Gastrocnemius medialis (tissue), 4 donors: ENCODE results near the gene CYB561A3.

Source experiments
- POLR2A ChIP-seq, 2 donors: fragments of 450-650 bp; IDR thresholded peaks; one replicate each; pipeline ENCODE4 v1.6.1; 2017; ENCODE audit warnings: antibody characterized with exemption in 2 of 2, mild to moderate bottlenecking in 2 of 2, moderate library complexity in 2 of 2
- TF ChIP-seq, protein P1 (sequence below), 5 experiments: fragments of 450-650 bp in 3 of 5; fragments of 200-600 bp in 2 of 5; sonication (generic) in 2 of 5; IDR thresholded peaks in 4 of 5; conservative IDR thresholded peaks in 1 of 5; 1 replicate in 4 of 5; 2 replicates in 1 of 5; pipeline ENCODE4 v1.5.1; 2016 to 2019; ENCODE audit warnings: antibody characterized with exemption in 5 of 5, mild to moderate bottlenecking in 3 of 5, moderate library complexity in 3 of 5

DNA sequence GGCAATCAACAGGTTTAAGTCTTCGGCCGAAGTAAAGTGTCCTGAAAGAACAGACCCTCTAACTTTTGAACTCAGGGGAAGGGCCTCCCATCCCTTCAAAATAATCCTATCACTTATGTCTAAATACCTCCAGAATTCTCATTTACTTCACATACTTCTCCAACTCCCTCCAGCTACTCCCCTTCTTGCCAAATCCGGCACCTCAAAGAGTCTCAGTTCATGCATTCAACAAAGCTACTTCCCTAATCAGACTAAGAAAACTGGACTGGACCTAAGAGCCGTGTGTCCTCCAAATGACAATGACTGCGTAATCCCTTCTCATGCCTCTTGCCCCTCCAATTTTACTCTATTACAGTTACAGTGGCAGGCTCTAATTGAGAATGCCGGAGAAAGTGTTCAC lies 30.0 kb downstream of the CYB561A3 start:
- TF ChIP-seq, protein P1, sequence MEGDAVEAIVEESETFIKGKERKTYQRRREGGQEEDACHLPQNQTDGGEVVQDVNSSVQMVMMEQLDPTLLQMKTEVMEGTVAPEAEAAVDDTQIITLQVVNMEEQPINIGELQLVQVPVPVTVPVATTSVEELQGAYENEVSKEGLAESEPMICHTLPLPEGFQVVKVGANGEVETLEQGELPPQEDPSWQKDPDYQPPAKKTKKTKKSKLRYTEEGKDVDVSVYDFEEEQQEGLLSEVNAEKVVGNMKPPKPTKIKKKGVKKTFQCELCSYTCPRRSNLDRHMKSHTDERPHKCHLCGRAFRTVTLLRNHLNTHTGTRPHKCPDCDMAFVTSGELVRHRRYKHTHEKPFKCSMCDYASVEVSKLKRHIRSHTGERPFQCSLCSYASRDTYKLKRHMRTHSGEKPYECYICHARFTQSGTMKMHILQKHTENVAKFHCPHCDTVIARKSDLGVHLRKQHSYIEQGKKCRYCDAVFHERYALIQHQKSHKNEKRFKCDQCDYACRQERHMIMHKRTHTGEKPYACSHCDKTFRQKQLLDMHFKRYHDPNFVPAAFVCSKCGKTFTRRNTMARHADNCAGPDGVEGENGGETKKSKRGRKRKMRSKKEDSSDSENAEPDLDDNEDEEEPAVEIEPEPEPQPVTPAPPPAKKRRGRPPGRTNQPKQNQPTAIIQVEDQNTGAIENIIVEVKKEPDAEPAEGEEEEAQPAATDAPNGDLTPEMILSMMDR (IDR thresholded peaks at IDR 0.05 in 4 of 5, conservative IDR thresholded peaks at IDR 0.05 in 1 of 5) = no peak
- TF ChIP-seq POLR2A (IDR thresholded peaks at IDR 0.05) = no peak
